Fibroblast of lung (primary cell): ENCODE measurements around the gene CLSTN2. TPM values are rescaled to one million over a fixed set of nuclear protein-coding genes. Genes with fewer than 3 reads are reported as not detected.
A peak's percentile ranks its signal among the peaks of the same experiment; 100 is the strongest.

Experiments
- DNase-seq, 2 donors: peaks; one replicate each; pipeline versions ENCODE4 v3.0.0 to v3.0.0-alpha.2; 2010; ENCODE audit warnings: low read depth in 2 of 2
- H2AFZ ChIP-seq: 2 replicates; pipeline ENCODE4 v1.5.1; 2012; ENCODE audit warnings: low read length, control low read depth, inconsistent platforms
- H3K27ac ChIP-seq: 2 replicates; pipeline ENCODE4 v1.5.1; 2011; ENCODE audit warnings: low read length, control low read depth; ENCODE audit not compliant: insufficient read depth
- H3K27me3 ChIP-seq: 2 replicates; pipeline ENCODE4 v1.5.1; 2011; ENCODE audit warnings: mild to moderate bottlenecking, low read length; ENCODE audit not compliant: control insufficient read depth, insufficient read depth
- H3K36me3 ChIP-seq: 2 replicates; pipeline ENCODE4 v1.5.1; 2011; ENCODE audit warnings: low read length; ENCODE audit not compliant: control insufficient read depth, insufficient read depth
- H3K4me1 ChIP-seq: 2 replicates; pipeline ENCODE4 v1.5.1; 2011; ENCODE audit warnings: low read length; ENCODE audit not compliant: control insufficient read depth, insufficient read depth; ENCODE audit errors: extremely low read depth
- H3K4me2 ChIP-seq: 2 replicates; pipeline ENCODE4 v1.5.1; 2011; ENCODE audit warnings: low read length, control low read depth; ENCODE audit not compliant: insufficient read depth; ENCODE audit errors: extremely low read depth
- H3K4me3 ChIP-seq, 4 experiments: fragments of 200-600 bp in 1 of 4; sonication (generic) in 1 of 4; replicated peaks in 1 of 4; 2 replicates each; pipeline ENCODE4 v1.5.1; 2011 to 2016; ENCODE audit warnings: low read length in 4 of 4, low read depth in 3 of 4, mild to moderate bottlenecking in 3 of 4, control low read depth in 2 of 4, inconsistent platforms in 1 of 4, mixed read lengths in 1 of 4; ENCODE audit not compliant: insufficient read depth in 1 of 4; ENCODE audit errors: control extremely low read depth in 1 of 4
- H3K79me2 ChIP-seq: 2 replicates; pipeline ENCODE4 v1.5.1; 2012; ENCODE audit warnings: mild to moderate bottlenecking, low read length, inconsistent platforms; ENCODE audit not compliant: control insufficient read depth, insufficient read depth
- H3K9ac ChIP-seq: 2 replicates; pipeline ENCODE4 v1.5.1; 2011; ENCODE audit warnings: mild to moderate bottlenecking, low read length, control low read depth; ENCODE audit not compliant: insufficient read depth
- H3K9me3 ChIP-seq: 2 replicates; pipeline ENCODE4 v1.5.1; 2012; ENCODE audit warnings: low read depth, low read length; ENCODE audit not compliant: control insufficient read depth, insufficient read depth
- H4K20me1 ChIP-seq: 2 replicates; pipeline ENCODE4 v1.5.1; 2011; ENCODE audit warnings: low read length; ENCODE audit not compliant: control insufficient read depth, insufficient read depth; ENCODE audit errors: extremely low read depth
- CTCF ChIP-seq, 2 donors: IDR thresholded peaks in 1 of 2; conservative IDR thresholded peaks in 1 of 2; 1 replicate in 1 of 2; 2 replicates in 1 of 2; pipeline ENCODE4 v1.5.1; 2011 to 2012; ENCODE audit warnings: low read length in 2 of 2, control low read depth in 1 of 2, inconsistent platforms in 1 of 2, low read depth in 1 of 2, mild to moderate bottlenecking in 1 of 2
- EZH2 ChIP-seq: IDR thresholded peaks from 2 replicates; pipeline ENCODE4 v1.5.1; 2012; ENCODE audit warnings: low read length, control low read depth, mild to moderate bottlenecking; ENCODE audit errors: missing control alignments
- polyA plus RNA-seq, 2 donors: library from polyadenylated mRNA; depleted of rRNA in 1 of 2; stranded (reverse) in 1 of 2; unstranded in 1 of 2; fragments of >200 nt; gene quantifications; 2 replicates each; pipeline ENCODE4 v1.2.1, GENCODE V29; 2011 to 2012; ENCODE audit warnings: missing spikeins in 1 of 2
- total RNA-seq: library from RNA; depleted of rRNA; stranded (reverse); fragments of >200 nt; gene quantifications from 2 replicates; pipeline ENCODE4 v1.2.1, GENCODE V29; 2014

CLSTN2 gene
- total and polyA plus RNA-seq, 2 donors (not counting 1 experiment from before 2014, with no cell fraction given) = under 0.01 to 1.3 TPM

GRCh38 chr3:140238646-140239314, 303.8 kb downstream of the CLSTN2 start:
- peak in 1 of 2 donors; percentile 12 for DNase-seq
- Histone ChIP-seq H2AFZ (no peak overlapping the region), H3K4me3 (no peak overlapping the region), H3K27ac (no peak overlapping the region), H3K9me3 (no peaks in the 10 kb centered on the region), H3K4me2 (no peak overlapping the region), H3K4me1 (no peaks in the 10 kb centered on the region), H3K9ac (no peak overlapping the region), H3K79me2 (no peaks in the 10 kb centered on the region), H4K20me1 (no peaks in the 10 kb centered on the region), H3K27me3 (no peaks in the 10 kb centered on the region), H3K36me3 (no peaks in the 10 kb centered on the region)
- TF ChIP-seq CTCF (conservative IDR thresholded peaks at IDR 0.05 in 1 of 2, IDR thresholded peaks at IDR 0.05 in 1 of 2; ENCODE audit: low read depth in 1 of 2, low read length in 2 of 2) = no peak
- no peak for TF ChIP-seq EZH2

DNA sequence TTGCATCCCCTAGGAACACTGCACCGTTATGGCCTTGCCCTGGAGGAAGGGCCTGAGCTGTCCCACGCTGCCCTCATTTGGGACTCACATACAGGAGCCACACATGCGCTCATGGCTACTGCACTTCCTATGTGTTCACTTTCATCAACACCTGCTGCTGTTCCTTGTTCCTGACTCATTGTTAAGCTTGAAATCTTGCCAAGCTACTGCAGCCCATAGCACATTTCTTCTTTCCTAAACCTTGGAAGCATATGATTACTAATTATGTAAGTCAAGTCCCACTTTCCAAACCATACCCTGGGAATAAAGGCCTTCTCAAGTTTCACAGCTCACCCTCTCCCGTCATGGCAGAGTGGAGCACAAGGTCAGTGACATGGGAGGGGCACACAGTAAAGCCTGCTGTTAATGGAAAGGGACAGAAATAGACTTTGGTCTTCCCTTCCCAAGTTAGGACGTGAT, 307.9 kb downstream of the CLSTN2 start:
- Histone ChIP-seq H3K27me3 (no peaks in the 10 kb centered on the region), H3K4me2 (no peak overlapping the region), H3K9ac (no peak overlapping the region), H3K4me3 (no peak overlapping the region), H3K36me3 (no peaks in the 10 kb centered on the region), H3K4me1 (no peaks in the 10 kb centered on the region), H4K20me1 (no peaks in the 10 kb centered on the region), H3K9me3 (no peaks in the 10 kb centered on the region), H3K79me2 (no peaks in the 10 kb centered on the region), H3K27ac (no peak overlapping the region), H2AFZ (no peak overlapping the region)
- peak in 1 of 2 donors; percentile 77 for DNase-seq
- TF ChIP-seq EZH2 = no peak
- no peak for TF ChIP-seq CTCF (conservative IDR thresholded peaks at IDR 0.05 in 1 of 2, IDR thresholded peaks at IDR 0.05 in 1 of 2; ENCODE audit: low read depth in 1 of 2, low read length in 2 of 2)

- Histone ChIP-seq H4K20me1 (no peaks in the 10 kb centered on the region), H3K4me1 (no peaks in the 10 kb centered on the region), H3K4me2 (no peak overlapping the region), H3K27me3 (no peaks in the 10 kb centered on the region), H3K9ac (no peak overlapping the region), H2AFZ (no peak overlapping the region), H3K36me3 (no peaks in the 10 kb centered on the region), H3K79me2 (no peaks in the 10 kb centered on the region), H3K27ac (no peak overlapping the region), H3K9me3 (no peaks in the 10 kb centered on the region), H3K4me3 (no peak overlapping the region)
- DNase-seq = no peak
- no peak for TF ChIP-seq EZH2
- no peak for TF ChIP-seq CTCF (conservative IDR thresholded peaks at IDR 0.05 in 1 of 2, IDR thresholded peaks at IDR 0.05 in 1 of 2; ENCODE audit: low read depth in 1 of 2, low read length in 2 of 2)
Observed at GRCh38 chr3:140243575-140243974, 308.6 kb downstream of the CLSTN2 start.
